ENCODE data around the gene CHRNA4.

Gene CHRNA4

GRCh38 chr20:63363013-63363957, 2.1 kb upstream of the CHRNA4 start:
- Histone ChIP-seq H3K9ac (ENCODE audit: low read length) (no peak overlapping the region), H3K9me3 (ENCODE audit: insufficient read depth, low read length) (no peaks in the 10 kb centered on the region), H3K79me2 (ENCODE audit: low read length) (no peaks in the 10 kb centered on the region), H3K36me3 (replicated peaks; ENCODE audit: low read depth, low read length) (no peaks in the 10 kb centered on the region), H4K20me1 (ENCODE audit: insufficient read depth, low read length) (no peaks in the 10 kb centered on the region), H3K27ac (ENCODE audit: low read length) (no peak overlapping the region), H3K4me2 (ENCODE audit: low read length) (no peak overlapping the region), H3K4me1 (ENCODE audit: low read length) (no peaks in the 10 kb centered on the region), H2AFZ (ENCODE audit: low read depth, low read length) (no peak overlapping the region), H3K27me3 (ENCODE audit: low read depth, low read length) (no peaks in the 10 kb centered on the region), H3K4me3 (ENCODE audit: low read length) (no peak overlapping the region)
- TF ChIP-seq CTCF (IDR thresholded peaks at IDR 0.05; ENCODE audit: low read depth, low read length) (no peak), EZH2phosphoT487 (IDR thresholded peaks at IDR 0.05; ENCODE audit: low read depth) (no peak)

- H3K27ac ChIP-seq (ENCODE audit: low read length), result no peak overlapping the region
- H3K4me2 ChIP-seq (ENCODE audit: low read length), result no peak overlapping the region
- H2AFZ ChIP-seq (ENCODE audit: low read depth, low read length), result no peak overlapping the region
- H3K27me3 ChIP-seq (ENCODE audit: low read depth, low read length), result no peaks in the 10 kb centered on the region
- no peaks in the 10 kb centered on the region for H4K20me1 ChIP-seq (ENCODE audit: insufficient read depth, low read length)
- H3K9ac ChIP-seq (ENCODE audit: low read length), result no peak overlapping the region
- TF ChIP-seq CTCF (IDR thresholded peaks at IDR 0.05; ENCODE audit: low read depth, low read length) (no peak), EZH2phosphoT487 (IDR thresholded peaks at IDR 0.05; ENCODE audit: low read depth) (no peak)
- H3K4me3 ChIP-seq (ENCODE audit: low read length), result no peak overlapping the region
- H3K4me1 ChIP-seq (ENCODE audit: low read length), result no peaks in the 10 kb centered on the region
- H3K36me3 ChIP-seq (replicated peaks; ENCODE audit: low read depth, low read length), result no peaks in the 10 kb centered on the region
- no peaks in the 10 kb centered on the region for H3K79me2 ChIP-seq (ENCODE audit: low read length)
- H3K9me3 ChIP-seq (ENCODE audit: insufficient read depth, low read length), result no peaks in the 10 kb centered on the region
Measured at GRCh38 chr20:63362436-63363009, 1.4 kb upstream of the CHRNA4 start.

GRCh38 chr20:63361519-63362435, 628 bp upstream of the CHRNA4 start:
- H3K27ac ChIP-seq (ENCODE audit: low read length), result no peak overlapping the region
- TF ChIP-seq CTCF (IDR thresholded peaks at IDR 0.05; ENCODE audit: low read depth, low read length) (no peak), EZH2phosphoT487 (IDR thresholded peaks at IDR 0.05; ENCODE audit: low read depth) (no peak)
- no peaks in the 10 kb centered on the region for H3K79me2 ChIP-seq (ENCODE audit: low read length)
- H4K20me1 ChIP-seq (ENCODE audit: insufficient read depth, low read length), result no peaks in the 10 kb centered on the region
- no peak overlapping the region for H2AFZ ChIP-seq (ENCODE audit: low read depth, low read length)
- no peaks in the 10 kb centered on the region for H3K9me3 ChIP-seq (ENCODE audit: insufficient read depth, low read length)
- H3K4me2 ChIP-seq (ENCODE audit: low read length), result no peak overlapping the region
- no peak overlapping the region for H3K9ac ChIP-seq (ENCODE audit: low read length)
- no peaks in the 10 kb centered on the region for H3K36me3 ChIP-seq (replicated peaks; ENCODE audit: low read depth, low read length)
- H3K4me1 ChIP-seq (ENCODE audit: low read length), result no peaks in the 10 kb centered on the region
- no peak overlapping the region for H3K4me3 ChIP-seq (ENCODE audit: low read length)
- no peaks in the 10 kb centered on the region for H3K27me3 ChIP-seq (ENCODE audit: low read depth, low read length)

Data from OCI-LY3 (cell line).